HepG2 (cell line): ENCODE measurements around the gene NXN. TPM values are rescaled to one million over a fixed set of nuclear protein-coding genes. Genes with fewer than 3 reads are reported as not detected.
A peak's percentile ranks its signal among the peaks of the same experiment; 100 is the strongest.

ENCODE experiments used
- ATAC-seq: fragments of 200-7000 bp; cut with Tn5 transposase; 3 replicates; pipeline ENCODE4 v1.9.1; 2020; ENCODE audit warnings: mild to moderate bottlenecking, moderate library complexity
- BruUV-seq: library from RNA; stranded (reverse); fragments of 400-500 nt; replicated peaks from 2 replicates; lab custom pipeline; 2021; lab: Mats Ljungman, UMichigan
- CTCF ChIA-PET: fragments of 300-600 bp; formaldehyde crosslinking; extraction: SDS; loops from one replicate; lab custom pipeline; 2021; ENCODE audit warnings: low total read pairs, inconsistent platforms, low intra/inter-chr PET ratio; lab: Yijun Ruan, JAX
- POLR2A ChIA-PET: fragments of 350-600 bp; sonication (Branson Sonifier 250); formaldehyde crosslinking; loops from one replicate; lab custom pipeline; 2020; ENCODE audit warnings: antibody characterized with exemption, inconsistent platforms; lab: Yijun Ruan, JAX
- DNase-seq: peaks from one replicate; pipeline ENCODE4 v3.0.0-alpha.2; 2015; ENCODE audit warnings: low spot score
- FAIRE-seq: peaks from 3 replicates; lab custom pipeline; 2011; peaks lifted over from hg19 to GRCh38; lab: Jason Lieb, UNC
- H2AFZ ChIP-seq: one replicate; pipeline ENCODE4 v1.6.1; 2011; ENCODE audit warnings: low read length, inconsistent platforms
- H3K27ac ChIP-seq: fragments of 300-600 bp; 3 replicates; pipeline ENCODE4 v1.8.0; 2011; ENCODE audit warnings: mixed run types, mild to moderate bottlenecking, mixed read lengths, low read length, inconsistent platforms; ENCODE audit not compliant: insufficient read depth; ENCODE audit errors: extremely low read length
- H3K27me3 ChIP-seq, 2 experiments: fragments of 200-600 bp in 1 of 2; 2 replicates in 1 of 2; 3 replicates in 1 of 2; pipeline versions ENCODE4 v1.6.0 to v1.8.0; 2011; ENCODE audit warnings: low read length in 2 of 2, mild to moderate bottlenecking in 2 of 2, moderate library complexity in 2 of 2, inconsistent platforms in 1 of 2; ENCODE audit not compliant: insufficient read depth in 2 of 2, control insufficient read depth in 1 of 2
- H3K36me3 ChIP-seq, 2 experiments: fragments of 200-600 bp in 1 of 2; replicated peaks in 1 of 2; 2 replicates in 1 of 2; 3 replicates in 1 of 2; pipeline versions ENCODE4 v1.5.1 to v1.8.0; 2011; ENCODE audit warnings: low read length in 2 of 2, inconsistent platforms in 1 of 2; ENCODE audit not compliant: insufficient read depth in 2 of 2, control insufficient read depth in 1 of 2
- H3K4me1 ChIP-seq: 2 replicates; pipeline ENCODE4 v1.5.1; 2012; ENCODE audit warnings: low read length, inconsistent platforms; ENCODE audit not compliant: insufficient read depth
- H3K4me2 ChIP-seq: 2 replicates; pipeline ENCODE4 v1.6.0; 2011; ENCODE audit warnings: low read depth, low read length, inconsistent platforms
- H3K4me3 ChIP-seq, 3 experiments: fragments of 200-600 bp in 1 of 3; sonication (generic), shearing (Covaris generic) in 1 of 3; replicated peaks in 1 of 3; 2 replicates each; pipeline ENCODE4 v1.5.1; 2011 to 2016; ENCODE audit warnings: low read length in 3 of 3, inconsistent platforms in 2 of 3, low read depth in 2 of 3, mild to moderate bottlenecking in 2 of 3, control low read depth in 1 of 3, mixed read lengths in 1 of 3; ENCODE audit not compliant: insufficient read depth in 1 of 3
- H3K79me2 ChIP-seq: one replicate; pipeline ENCODE4 v1.6.1; 2011; ENCODE audit warnings: low read length, inconsistent platforms; ENCODE audit not compliant: insufficient read depth
- H3K9ac ChIP-seq: 2 replicates; pipeline ENCODE4 v1.6.0; 2011; ENCODE audit warnings: mild to moderate bottlenecking, low read depth, low read length, inconsistent platforms; ENCODE audit not compliant: insufficient read depth
- H3K9me3 ChIP-seq: 2 replicates; pipeline ENCODE4 v1.5.1; 2012; ENCODE audit warnings: mild to moderate bottlenecking, low read length
- H4K20me1 ChIP-seq: 2 replicates; pipeline ENCODE4 v1.6.0; 2011; ENCODE audit warnings: inconsistent platforms, mild to moderate bottlenecking, low read length, moderate library complexity; ENCODE audit not compliant: insufficient read depth
- AGO2 ChIP-seq: fragments of 200-400 bp; formaldehyde crosslinking; optimal IDR thresholded peaks from 2 replicates; pipeline ENCODE3; 2017; ENCODE audit warnings: mild to moderate bottlenecking, low read depth, low read length, moderate library complexity
- HNRNPL ChIP-seq: fragments of 200-400 bp; formaldehyde crosslinking; IDR thresholded peaks from 2 replicates; pipeline ENCODE4 v1.6.1; 2017; ENCODE audit warnings: mild to moderate bottlenecking, low read depth, low read length
- KLF12 ChIP-seq: sonication (generic); formaldehyde crosslinking; IDR thresholded peaks from 2 replicates; pipeline ENCODE4 v1.4.0; 2020; ENCODE audit warnings: missing genetic modification reagents, borderline replicate concordance
- WGBS: methylation state at CpG from one replicate; pipeline ENCODE4 v1.1.6; 2017; ENCODE audit warnings: low lambda C conversion rate; 5-methylcytosine and 5-hydroxymethylcytosine counted together
- in situ Hi-C: cut with HindIII; loops from 2 replicates; pipeline ENCODE4 v1.10.0; 2017; ENCODE audit warnings: low pct_unique_long_range_greater_than_20kb; ENCODE audit not compliant: extremely low pct_ligation_motif_present
- intact Hi-C: fragments of 100-400 bp; cut with micrococcal nuclease; formaldehyde crosslinking; loops from one replicate; pipeline ENCODE4 v1.10.0; 2022; ENCODE audit not compliant: unreplicated experiment
- polyA plus RNA-seq, 8 experiments: library from polyadenylated mRNA; depleted of rRNA in 3 of 8; stranded (reverse) in 7 of 8; unstranded in 1 of 8; fragments of >200 nt; fragmentation: Illumina TruSeq in 4 of 8; extraction: Trizol in 4 of 8; gene quantifications; 2 replicates each; pipeline versions ENCODE4 v1.2.1 to v1.2.3, GENCODE V29; 2011 to 2016; ENCODE audit warnings: low read depth in 4 of 8, missing spikeins in 1 of 8, mixed read lengths in 1 of 8; ENCODE audit not compliant: insufficient read depth in 1 of 8
- total RNA-seq, 5 experiments: library from RNA; depleted of rRNA; stranded (reverse); fragments of >200 nt; fragmentation: Illumina TruSeq; extraction: Trizol; gene quantifications; 2 replicates each; pipeline ENCODE4 v1.2.3, GENCODE V29; 2016; ENCODE audit warnings: low read depth in 1 of 5

Gene NXN
- total and polyA plus RNA-seq, 2 of the 13 experiments (the other 11 are each of a cell fraction or from before 2014, with no cell fraction given), result 22.2 to 24.3 TPM

DNA sequence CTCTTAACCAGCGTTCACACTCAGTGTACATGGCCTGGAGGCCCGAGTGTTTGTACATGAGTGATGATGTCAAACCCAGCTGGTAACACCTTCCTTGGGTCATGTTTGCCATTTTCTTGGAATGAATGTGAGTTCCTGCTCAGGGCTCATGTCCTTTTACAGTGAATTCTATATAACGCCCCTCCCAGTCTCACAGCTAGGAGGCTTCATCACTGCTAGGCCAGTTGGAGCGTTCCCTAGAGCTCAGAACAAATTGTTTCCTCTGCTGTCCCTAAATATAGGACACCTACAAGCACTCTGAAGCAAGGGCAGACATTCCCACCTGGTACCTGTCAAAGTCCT, 22.8 kb upstream of the NXN start:
- H3K4me2 ChIP-seq, result no peak overlapping the region
- POLR2A ChIA-PET, result no interaction called here
- TF ChIP-seq KLF12 (CRISPR knock-in tag), result no peak
- TF ChIP-seq, all 625 proteins: peak for 0
- no peak for FAIRE-seq
- DNase-seq, result no peak
- no peak for ATAC-seq
- WGBS, result 97% methylated on average over 4 of the region's 4 CpGs
- in situ Hi-C loops, result no loop called here
- Histone ChIP-seq H3K79me2 (peaks cover 18% of the 10 kb centered on the region), H3K27ac (no peak overlapping the region), H2AFZ (no peak overlapping the region), H3K4me1 (peaks cover 43% of the 10 kb centered on the region), H3K9ac (no peak overlapping the region), H3K4me3 (no peak overlapping the region), H3K9me3 (no peaks in the 10 kb centered on the region), H3K36me3 (peaks cover 7 to 26% of the 10 kb centered on the region in 2 experiments), H3K27me3 (no peaks in the 10 kb centered on the region), H4K20me1 (peaks cover 4% of the 10 kb centered on the region; the same call in 1 of the 2 replicates)
- intact Hi-C loops, result no loop called here
- no TSS peak for BruUV-seq
- CTCF ChIA-PET, result no interaction called here

DNA sequence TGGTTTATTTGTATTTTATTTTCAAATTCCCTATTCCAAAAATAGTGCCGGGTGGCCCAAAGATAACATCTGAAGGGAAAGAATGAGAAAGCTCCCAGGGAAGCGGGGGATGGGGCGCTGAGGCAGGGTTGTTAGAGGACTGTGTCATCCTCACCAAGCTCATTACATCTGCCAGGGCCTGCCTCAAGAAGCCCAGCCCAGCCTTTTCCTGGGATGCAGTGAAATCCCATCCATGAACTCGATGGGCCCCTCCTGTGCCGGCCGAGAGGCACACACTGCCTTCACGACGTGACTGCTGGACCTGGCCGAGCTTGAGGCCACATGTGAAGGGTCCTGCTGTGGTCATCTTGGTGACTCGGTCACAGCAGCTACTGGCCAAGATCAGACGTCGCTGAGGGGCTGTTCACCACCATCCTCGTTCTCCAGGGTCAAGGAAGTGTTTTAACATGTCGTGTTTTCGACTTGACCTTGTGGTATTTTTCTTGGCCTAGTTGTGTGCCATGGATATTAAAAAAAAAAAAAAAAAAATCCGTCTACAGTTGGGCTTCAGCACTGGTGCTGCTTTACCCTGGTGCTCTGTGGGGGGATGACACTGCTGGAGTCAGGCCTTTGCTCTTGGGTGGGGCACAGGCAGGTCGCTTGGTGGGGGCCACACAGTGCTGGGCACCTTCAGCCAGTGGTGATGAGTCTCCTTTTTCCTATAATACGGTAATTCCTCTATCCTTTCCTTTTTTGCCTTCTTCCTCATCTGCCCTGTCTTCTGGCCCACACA, 22.2 kb upstream of the NXN start:
- Histone ChIP-seq H2AFZ (no peak overlapping the region), H4K20me1 (peaks cover 4% of the 10 kb centered on the region; the same call in 1 of the 2 replicates), H3K9ac (no peak overlapping the region), H3K27ac (no peak overlapping the region), H3K4me3 (no peak overlapping the region), H3K79me2 (peaks cover 22% of the 10 kb centered on the region), H3K27me3 (no peaks in the 10 kb centered on the region), H3K9me3 (no peaks in the 10 kb centered on the region), H3K4me2 (no peak overlapping the region), H3K4me1 (peaks cover 43% of the 10 kb centered on the region), H3K36me3 (peaks cover 7 to 26% of the 10 kb centered on the region in 2 experiments)
- FAIRE-seq (no peak), DNase-seq (no peak), ATAC-seq (no peak)
- POLR2A ChIA-PET, result interaction anchor here (1.5 kb wide), 1 partner anchor 21 kb away, joined by 5 read pairs; no protein-coding TSS in a partner anchor
- in situ Hi-C loops (no loop called here), intact Hi-C loops (no loop called here)
- BruUV-seq, result no TSS peak
- TF ChIP-seq HNRNPL, result no peak
- peak; percentile 40 for TF ChIP-seq AGO2
- CTCF ChIA-PET, result no interaction called here
- 91% methylated on average over 16 of the region's 18 CpGs for WGBS
